Neural progenitor cell (in vitro differentiated cells): Measurements from ENCODE around the gene EFTUD2.

Experiments used
- EZH2 ChIP-seq: fragments of 200-600 bp; sonication (generic); IDR thresholded peaks from 2 replicates; pipeline ENCODE4 v1.6.1; 2017; ENCODE audit warnings: antibody characterized with exemption, mild to moderate bottlenecking, moderate library complexity
- EZH2phosphoT487 ChIP-seq: fragments of 200-600 bp; sonication (generic); IDR thresholded peaks from 2 replicates; pipeline ENCODE4 v1.6.1; 2017; ENCODE audit warnings: antibody characterized with exemption
- TF ChIP-seq, protein P1 (sequence below): fragments of 200-600 bp; sonication (generic); IDR thresholded peaks from 2 replicates; pipeline ENCODE4 v1.5.1; 2017; ENCODE audit warnings: antibody characterized with exemption, mild to moderate bottlenecking

DNA sequence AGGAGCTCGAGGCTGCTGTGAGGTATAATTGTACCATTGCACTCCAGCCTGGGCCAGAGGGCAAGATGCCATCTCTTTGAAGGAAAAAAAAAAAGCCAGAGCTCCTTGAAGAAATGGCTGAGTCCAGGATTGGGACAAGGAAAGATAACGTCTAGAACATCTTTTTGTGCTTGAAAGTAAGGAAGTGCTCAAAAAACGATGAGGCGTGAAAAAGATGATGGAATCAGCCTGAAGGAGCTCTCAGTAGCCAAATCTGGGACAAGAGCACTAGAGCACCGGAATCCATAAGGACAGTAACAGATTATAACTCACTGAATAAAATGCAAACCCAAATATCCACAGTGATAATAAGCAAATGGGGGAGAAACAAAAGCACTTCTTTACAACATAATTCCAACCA lies 22.1 kb downstream of the EFTUD2 start:
- TF ChIP-seq, protein P1, sequence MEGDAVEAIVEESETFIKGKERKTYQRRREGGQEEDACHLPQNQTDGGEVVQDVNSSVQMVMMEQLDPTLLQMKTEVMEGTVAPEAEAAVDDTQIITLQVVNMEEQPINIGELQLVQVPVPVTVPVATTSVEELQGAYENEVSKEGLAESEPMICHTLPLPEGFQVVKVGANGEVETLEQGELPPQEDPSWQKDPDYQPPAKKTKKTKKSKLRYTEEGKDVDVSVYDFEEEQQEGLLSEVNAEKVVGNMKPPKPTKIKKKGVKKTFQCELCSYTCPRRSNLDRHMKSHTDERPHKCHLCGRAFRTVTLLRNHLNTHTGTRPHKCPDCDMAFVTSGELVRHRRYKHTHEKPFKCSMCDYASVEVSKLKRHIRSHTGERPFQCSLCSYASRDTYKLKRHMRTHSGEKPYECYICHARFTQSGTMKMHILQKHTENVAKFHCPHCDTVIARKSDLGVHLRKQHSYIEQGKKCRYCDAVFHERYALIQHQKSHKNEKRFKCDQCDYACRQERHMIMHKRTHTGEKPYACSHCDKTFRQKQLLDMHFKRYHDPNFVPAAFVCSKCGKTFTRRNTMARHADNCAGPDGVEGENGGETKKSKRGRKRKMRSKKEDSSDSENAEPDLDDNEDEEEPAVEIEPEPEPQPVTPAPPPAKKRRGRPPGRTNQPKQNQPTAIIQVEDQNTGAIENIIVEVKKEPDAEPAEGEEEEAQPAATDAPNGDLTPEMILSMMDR: no peak
- TF ChIP-seq EZH2 (no peak), EZH2phosphoT487 (no peak)
